NOMO-1 (cell line): Measurements from ENCODE around the gene ADAMTSL4.

Experiments
- DNase-seq, 2 experiments: peaks; one replicate each; lab custom pipeline; 2025; ENCODE audit not compliant: unreplicated experiment in 2 of 2; lab: John Stamatoyannopoulos, UW

The ADAMTSL4 gene

DNA sequence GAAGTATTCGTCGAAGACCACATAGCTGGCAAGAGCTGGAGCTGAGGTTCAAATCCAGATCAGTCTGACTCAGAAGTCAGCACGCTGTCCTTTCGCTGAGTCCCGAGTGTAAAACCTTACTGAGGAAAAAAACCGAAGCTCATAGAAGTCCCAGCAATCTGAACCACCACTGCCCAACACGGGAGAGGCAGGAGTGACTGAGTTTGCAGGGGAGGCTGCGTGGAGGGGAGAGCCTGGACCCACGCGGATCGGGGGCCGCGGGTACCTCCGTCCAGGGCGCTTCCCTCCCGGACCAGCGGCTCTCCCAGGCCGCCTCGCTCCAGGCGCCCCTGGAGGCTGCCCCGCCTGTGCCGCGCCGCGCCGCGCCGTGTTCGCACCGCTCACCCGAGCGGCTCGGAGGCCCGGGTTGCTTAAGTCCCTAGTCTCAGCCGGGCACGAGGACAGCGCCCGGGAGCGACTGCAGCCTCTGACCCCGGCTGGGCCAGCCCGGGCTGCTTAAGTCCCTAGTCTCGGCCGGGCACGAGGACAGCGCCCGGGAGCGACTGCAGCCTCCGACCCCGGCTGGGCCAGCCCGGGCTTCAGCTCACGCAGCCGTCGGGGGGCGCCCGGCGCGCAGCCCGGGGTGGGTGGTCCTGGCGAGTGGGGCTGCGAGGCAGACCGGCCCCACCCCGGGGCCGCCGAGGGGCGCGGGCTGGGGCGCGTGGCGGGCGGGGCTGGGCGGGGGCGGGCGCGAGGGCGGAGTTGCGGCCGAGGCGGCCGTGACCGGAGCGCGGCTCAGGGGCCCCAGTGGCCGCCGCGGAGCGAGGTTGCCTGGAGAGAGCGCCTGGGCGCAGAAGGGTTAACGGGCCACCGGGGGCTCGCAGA lies at the start of gene ADAMTSL4:
TSS of gene ADAMTSL4 (plus strand) at position 777 of the 864 bp plus-strand sequence. CDS start 2,881 bp downstream, outside the sequence.
- peak; percentile 67 to 71 for DNase-seq

DNA sequence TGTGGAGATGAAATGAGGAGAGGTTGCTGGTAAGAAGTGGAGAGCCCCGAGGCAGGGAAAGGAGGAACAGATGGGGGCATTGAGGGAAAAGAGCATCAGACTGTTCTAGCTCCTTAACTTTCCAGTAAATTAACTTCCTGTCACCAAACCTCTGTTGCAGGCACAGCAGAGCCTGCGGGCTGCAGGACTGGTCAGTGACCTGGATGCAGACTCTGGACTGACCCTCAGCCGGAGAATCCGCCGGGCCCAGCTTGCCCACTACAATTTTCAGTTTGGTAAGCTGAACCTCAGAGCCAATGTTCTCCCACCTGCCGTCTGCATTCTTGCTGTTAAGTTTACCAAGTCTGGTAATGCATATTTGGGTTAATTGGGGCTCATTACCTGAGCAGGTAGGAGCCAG lies 43.8 kb upstream of the ADAMTSL4 start:
- DNase-seq, result no peak

DNA sequence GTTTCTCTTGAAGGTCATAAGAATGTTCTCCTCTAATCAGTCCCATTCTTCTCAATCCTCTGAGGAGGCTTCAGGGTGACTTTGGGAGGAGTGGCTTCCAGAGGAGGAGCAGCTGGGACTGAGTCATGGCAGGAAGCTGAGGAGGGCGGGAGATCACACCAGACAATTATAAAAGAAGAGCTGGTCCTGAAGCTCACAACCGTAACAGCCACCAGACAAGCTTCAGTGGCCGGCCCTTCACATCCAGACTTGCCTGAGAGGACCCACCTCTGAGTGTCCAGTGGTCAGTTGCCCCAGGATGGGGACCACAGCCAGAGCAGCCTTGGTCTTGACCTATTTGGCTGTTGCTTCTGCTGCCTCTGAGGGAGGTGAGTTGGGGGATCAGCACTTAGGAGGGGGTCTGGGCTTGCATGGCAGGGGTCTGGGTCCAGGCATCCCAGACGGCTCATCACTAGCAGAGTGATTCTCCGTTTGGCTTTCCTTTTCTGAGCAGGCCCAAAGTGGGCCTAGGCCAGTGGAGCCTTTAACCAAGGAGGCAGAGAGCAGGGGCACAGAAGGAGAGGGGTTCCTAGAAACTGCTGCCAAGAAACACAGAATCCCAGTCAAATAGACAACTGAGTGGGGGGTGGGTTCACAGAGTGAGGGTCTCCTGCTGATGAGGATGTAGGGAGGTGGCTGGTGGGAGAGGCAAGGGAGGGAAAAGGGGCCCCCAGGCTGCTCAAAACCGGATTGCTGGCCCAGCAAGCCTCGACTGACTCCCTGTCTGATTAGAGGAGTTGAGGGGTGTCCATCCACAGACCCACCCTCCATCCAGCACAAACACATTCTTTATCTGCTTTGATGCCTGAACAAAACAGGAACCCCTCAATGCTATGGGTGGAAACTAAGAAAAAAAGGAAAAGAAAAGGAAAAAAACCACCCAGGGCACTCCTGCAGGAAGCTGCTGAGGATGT lies 41.0 kb upstream of the ADAMTSL4 start, which contains the start of gene ECM1:
TSS of gene ECM1 (plus strand) at position 198 of the 953 bp plus-strand sequence. CDS start at position 299, 101 bp downstream.
- peak in 1 of 2 experiments; percentile 40 for DNase-seq

DNA sequence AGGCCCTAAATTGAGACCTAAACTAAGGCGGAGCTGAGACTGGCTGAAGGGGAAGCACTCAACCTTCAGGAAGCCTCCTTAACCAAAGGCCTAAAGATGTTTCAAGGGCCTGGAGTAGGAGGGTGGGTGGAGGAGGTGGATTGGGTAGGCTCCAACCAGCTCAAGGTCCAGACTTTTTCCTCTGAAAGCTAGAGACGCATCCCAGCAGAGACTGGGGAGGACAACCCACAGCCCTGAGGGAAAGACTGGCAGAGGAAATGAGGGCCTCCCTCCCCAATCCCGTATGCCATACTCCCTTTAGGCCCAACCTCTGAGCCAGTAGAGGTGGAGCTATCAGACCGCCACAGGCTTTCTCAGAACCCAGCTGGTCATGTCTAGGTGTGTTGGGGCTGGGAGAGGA lies 40.2 kb upstream of the ADAMTSL4 start:
- no peak for DNase-seq

DNA sequence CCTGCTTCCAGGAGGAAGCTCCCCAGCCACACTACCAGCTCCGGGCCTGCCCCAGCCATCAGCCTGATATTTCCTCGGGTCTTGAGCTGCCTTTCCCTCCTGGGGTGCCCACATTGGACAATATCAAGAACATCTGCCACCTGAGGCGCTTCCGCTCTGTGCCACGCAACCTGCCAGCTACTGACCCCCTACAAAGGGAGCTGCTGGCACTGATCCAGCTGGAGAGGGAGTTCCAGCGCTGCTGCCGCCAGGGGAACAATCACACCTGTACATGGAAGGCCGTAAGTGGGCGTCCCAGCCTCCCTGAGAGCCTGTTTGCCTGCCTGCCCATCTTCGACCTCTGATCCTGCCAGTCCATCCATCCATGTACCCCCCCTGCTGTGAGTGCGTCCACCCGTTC lies 37.7 kb upstream of the ADAMTSL4 start:
- DNase-seq, result no peak

DNA sequence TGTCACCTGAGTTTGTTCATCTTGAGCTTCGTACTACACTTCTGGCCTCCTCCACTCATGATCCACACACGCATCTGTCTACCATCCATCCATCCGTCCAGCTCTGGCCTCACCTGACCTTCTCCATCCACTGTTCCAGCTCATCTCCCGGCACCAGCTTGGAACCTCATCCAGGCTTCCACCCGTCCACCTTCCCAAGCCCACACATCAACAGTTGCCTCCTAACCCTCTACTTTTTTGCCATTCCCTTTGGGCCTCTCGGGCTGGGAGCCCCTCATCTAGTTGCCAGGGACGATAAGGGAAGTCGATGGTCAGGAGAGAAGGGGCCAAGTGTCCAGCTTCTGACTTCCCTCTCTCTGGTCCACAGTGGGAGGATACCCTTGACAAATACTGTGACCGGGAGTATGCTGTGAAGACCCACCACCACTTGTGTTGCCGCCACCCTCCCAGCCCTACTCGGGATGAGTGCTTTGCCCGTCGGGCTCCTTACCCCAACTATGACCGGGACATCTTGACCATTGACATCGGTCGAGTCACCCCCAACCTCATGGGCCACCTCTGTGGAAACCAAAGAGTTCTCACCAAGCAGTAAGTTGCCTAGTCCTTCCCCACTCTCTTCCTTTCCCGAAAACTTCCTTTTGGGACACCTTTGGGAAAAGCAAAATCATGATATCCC lies 37.1 kb upstream of the ADAMTSL4 start:
- DNase-seq, result no peak

DNA sequence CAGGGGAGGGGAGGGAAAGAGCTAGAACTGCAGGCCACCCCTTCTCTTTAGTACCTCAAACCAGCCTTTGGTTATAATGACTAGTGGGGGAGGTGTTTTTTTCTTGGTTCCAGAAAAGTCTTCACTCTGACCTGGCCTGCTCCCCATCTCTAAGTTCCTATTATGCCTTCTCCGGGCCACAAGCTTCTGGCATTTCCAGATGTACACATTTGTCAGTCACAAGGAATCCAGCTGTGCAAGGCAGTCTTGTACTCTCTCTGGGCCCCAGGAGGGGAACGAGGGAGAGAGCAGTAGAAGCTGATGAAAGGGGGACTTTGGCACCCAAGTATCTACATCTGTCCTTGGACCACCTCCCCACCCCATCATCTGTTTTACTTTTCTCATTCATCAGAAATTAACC lies 36.4 kb upstream of the ADAMTSL4 start:
- no peak for DNase-seq

DNA sequence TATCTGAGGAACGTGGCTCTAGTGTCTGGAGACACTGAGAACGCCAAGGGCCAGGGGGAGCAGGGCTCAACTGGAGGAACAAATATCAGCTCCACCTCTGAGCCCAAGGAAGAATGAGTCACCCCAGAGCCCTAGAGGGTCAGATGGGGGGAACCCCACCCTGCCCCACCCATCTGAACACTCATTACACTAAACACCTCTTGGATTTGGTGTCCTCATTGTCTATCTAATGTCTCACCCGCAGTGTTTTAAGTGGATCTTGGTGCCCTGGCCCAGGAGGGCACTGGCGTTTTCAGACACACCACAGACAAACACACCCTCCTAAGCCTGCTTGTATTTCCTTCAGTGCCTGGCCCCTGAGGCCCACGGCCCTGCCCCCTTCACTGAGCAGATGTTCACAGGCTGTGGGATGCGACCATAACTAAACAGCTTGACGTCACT lies 35.8 kb upstream of the ADAMTSL4 start:
- no peak for DNase-seq

DNA sequence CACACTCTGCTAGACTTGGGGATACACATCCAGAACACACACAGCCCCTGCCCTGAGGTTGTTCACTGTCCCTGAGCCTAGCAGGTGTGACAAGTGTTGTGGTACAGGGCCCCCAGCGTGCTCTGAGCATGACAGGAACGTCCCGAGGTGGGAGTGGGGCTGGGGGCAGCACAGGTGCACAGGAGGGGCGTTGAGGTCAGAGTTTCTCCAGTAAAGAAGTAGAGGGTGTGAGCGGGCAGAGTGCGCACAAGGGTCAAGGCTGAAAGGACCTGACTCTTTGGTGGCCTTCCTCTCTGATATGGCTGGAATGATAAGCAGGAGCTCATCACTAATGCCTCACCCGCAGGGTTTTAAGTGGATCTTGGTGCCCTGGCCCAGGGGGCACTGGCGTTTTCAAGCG lies 34.9 kb upstream of the ADAMTSL4 start:
- DNase-seq, result no peak

DNA sequence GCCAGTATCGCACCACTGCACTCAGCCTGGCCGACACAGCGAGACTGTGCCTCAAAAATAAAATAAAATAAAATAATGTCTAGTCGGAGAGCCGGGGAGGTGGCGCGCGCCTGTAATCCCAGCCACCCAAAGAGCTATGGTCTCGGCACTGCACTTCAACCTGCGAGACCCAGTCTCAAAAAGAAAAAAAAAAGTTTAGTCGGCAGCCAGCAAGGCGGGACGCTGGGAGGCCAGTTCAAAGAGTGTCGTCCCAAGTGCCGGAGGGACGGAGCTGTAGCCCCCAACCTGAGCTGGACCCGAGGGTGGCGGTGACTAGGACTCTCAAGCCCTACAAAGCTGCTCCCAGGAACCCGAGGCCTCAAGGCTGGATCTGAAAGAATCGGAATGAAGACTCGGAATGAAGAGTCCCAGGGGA lies 34.3 kb upstream of the ADAMTSL4 start:
- no peak for DNase-seq

DNA sequence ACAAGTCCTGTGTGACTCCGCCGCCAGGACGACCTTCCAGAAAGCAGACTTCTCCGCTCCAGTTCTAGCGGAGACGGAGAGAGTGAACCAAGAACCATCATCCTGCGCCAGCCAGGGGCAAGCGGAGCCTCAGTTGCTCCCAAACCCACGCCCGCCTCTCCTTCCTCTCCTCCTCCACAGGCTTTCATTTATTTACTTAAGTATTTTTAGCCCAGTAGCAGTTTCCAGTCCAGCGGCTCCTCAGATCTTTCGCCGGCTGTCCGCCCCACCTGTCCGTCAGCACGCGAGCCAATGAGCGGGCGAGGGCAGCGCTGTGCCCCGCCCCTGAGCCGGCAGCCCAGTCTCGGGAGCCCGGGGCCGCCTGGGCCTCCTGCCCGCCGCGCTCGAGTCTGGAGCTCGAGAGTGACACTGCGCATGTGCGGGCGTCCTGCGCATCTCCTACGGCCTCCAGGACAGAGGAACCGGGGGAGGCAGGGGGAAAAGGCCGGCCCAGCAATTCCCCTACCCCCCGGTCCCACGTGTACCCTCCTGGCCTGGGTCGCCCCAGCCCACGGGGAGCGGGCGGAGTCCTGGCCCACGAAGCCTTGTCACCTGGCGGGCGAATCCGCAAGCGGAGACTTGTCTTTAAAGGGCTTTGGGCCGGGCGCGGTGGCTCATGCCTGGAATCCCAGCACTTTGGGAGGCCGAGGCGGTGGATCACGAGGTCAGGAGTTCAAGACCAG lies 33.7 kb upstream of the ADAMTSL4 start, which contains the start of gene FALEC:
TSS of gene FALEC (plus strand) at position 425 of the 722 bp plus-strand sequence.
- peak; percentile 96 to 97 for DNase-seq

DNA sequence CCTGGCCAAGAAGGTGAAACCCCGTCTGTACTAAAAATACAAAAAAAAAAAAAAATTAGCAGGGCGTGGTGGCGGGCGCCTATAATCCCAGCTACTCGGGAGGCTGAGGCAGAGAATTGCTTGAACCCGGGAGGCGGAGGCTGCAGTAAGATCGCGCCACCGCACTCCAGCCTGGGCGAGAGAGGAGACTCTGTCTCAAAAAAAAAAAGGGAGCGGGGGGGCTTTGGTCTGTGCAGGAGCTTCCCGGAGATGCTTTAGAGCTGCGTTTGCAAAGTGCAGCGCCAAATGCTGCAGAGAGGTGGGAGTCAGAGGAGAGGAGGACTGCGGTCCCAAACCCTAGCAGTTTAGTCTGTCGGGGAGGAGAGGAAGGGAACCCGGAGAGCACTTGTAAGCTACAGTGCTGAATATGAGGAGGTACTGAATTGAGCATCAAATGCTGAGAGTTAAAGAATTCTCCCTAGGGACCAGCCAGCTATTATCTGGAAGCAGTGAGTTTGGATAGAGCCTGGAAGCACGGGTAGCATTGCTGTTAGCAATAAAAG lies 33.1 kb upstream of the ADAMTSL4 start:
- DNase-seq, result no peak

DNA sequence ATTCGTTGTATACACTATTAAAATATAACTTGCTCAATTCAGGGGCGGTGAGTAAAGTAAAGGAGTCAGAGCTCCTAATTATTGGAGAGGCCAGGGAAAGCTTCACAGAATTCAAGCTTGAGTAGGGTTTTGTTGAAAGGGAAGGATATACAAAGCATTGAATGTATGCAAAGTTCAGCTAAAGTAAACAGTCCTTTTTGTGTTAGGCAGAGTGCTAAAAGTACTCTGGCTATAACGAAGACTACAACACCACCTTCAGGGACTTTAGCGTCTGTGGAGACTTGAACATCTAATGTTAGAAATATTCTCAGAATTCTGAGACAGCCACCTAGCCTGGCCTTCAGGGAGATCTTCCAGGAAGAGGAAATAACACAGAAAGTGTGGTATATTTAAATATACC lies 32.6 kb upstream of the ADAMTSL4 start:
- peak in 1 of 2 experiments; percentile 20 for DNase-seq

DNA sequence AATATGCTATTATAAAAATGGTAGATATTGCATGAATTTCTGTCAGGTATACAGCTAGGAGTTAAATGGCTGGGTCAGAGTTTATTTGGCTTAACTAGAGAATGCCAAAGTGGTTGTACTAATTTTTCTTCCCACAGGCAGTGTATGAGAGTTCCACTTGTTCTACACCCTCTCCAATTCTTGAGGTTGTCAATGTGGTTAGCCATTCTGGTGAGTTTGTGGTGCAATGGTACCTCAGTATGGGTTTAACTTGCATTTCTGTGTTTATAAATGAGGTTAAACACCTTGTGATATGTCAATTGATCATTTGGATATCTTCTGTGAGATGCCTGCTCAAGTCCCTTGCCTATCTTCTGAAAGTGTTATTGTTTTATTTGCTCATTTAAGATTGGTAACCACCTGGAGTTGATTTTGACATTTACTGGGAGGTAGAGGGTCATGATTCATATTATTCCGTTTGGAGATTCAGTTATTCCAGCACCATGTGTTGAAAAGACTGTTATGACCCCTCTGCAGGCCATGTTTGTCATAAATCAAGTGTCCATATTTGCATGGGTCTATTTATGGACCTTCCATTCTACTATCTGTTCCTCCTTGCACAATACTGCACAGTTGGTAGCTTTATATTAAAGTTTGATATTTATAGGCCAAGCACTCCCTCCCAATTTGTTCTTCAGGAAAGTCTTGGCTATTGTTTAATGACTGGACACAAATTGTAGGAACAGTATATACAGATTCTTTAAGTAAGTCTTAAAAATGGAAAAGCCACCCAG lies 27.8 kb upstream of the ADAMTSL4 start:
- DNase-seq, result no peak

DNA sequence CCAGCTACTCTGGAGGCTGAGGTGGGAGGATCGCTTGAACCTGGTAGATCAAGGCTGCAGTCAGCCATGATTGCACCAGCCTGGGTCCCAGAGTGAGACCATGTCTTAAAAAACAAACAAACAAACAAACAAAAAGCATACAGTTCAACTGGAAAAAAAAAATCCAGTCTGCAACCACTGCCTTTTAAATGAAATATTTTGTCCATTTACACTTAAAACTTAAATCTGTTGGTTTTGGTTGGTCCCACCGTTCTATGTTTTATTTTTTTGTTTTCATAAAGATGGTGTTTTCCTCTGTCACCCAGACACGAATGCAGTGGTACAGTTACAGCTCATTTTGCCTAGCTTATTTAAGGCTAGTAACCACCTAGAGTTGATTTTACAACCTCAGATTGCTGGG lies 23.9 kb upstream of the ADAMTSL4 start:
- no peak for DNase-seq

DNA sequence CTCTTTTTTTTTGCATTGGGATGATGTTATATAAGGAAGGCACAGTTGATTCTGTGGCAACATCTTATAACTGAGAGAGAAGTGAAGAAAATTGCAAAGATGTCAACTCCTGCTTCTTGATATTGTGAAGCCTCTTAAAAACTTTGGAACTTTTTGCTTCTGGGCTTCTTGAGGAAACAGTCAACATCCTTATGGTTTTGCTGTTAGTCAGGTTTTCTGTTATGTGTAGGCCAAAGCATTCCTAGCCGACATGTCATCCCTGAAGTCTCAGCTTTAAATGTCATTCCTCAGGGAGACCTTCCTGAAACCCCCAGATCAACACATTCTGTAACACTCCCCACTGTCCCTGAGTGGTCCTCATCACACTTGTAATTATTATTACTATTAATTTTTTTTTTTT lies 21.0 kb upstream of the ADAMTSL4 start:
- DNase-seq, result no peak

DNA sequence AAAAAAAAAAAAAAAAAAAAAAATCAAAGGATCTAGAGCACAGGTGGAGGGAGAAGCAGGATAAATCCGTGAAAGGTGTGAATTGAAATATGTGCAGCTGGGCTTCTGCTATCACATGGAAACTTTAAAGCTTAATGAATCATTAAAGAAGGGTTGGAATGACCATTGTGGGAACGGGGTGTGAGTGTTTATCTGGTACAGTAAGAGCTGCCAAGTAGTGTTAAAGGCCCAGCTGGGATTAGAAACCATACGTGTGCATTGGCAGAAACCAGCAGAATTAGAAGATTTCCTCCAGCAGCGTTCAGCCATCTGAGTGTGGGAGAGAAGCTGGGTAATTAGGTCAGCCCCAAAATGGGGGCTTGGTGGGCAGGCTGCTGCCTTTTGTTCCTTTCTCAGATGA lies 20.2 kb upstream of the ADAMTSL4 start:
- no peak for DNase-seq

DNA sequence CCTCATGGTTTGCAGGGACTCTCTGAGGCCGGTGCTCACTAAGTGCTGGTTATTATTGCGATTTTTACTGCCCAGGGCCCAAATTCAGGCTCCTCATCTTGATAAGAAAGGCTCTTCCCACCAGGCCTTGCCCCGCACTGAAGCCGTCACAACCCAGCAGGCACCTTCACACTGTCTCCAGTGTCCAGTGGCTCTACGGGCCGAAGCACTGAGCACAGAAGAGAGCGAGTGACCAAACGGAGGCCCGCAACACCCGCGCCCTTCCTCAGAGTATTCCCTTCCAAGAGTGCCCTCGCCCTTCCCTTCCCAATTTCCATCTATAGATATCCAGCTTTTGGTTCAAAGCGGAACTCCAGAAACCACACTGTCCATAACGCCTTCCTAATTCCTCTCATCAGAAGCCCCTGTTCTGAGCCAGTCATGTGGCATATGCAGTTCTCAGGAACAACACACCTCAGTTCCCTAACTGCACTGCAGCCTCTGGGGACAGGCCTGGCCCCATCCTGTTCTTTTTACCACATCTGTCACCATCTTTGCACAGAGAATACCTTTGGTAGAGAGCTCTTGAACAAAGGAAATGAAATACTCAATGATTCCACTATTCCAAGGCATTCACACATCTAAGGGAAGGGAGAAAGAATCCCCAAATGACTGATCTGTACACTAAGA lies 18.6 kb upstream of the ADAMTSL4 start:
- DNase-seq, result no peak
